Parathyroid adenoma (tissue), 2 donors: Measurements from ENCODE around the gene EVL.

ENCODE experiments used
- H2AFZ ChIP-seq: fragments of 300-600 bp; sonication (generic); one replicate; pipeline ENCODE4 v1.7.0; 2017; ENCODE audit warnings: antibody characterized with exemption, mild to moderate bottlenecking
- H3K27ac ChIP-seq: fragments of 300-600 bp; sonication (generic); one replicate; pipeline ENCODE4 v1.7.0; 2017
- H3K27me3 ChIP-seq: fragments of 300-600 bp; sonication (generic); one replicate; pipeline ENCODE4 v1.7.0; 2017; ENCODE audit warnings: low read length; ENCODE audit not compliant: control insufficient read depth, insufficient read depth
- H3K36me3 ChIP-seq: fragments of 300-600 bp; sonication (generic); one replicate; pipeline ENCODE4 v1.7.0; 2017; ENCODE audit warnings: low read length; ENCODE audit not compliant: control insufficient read depth, insufficient read depth
- H3K4me1 ChIP-seq: fragments of 300-600 bp; sonication (generic); one replicate; pipeline ENCODE4 v1.7.0; 2017; ENCODE audit warnings: control low read depth
- H3K4me2 ChIP-seq: fragments of 300-600 bp; sonication (generic); one replicate; pipeline ENCODE4 v1.7.0; 2017; ENCODE audit warnings: low read length
- H3K4me3 ChIP-seq: fragments of 300-600 bp; sonication (generic); one replicate; pipeline ENCODE4 v1.7.0; 2017; ENCODE audit warnings: low read depth, low read length
- H3K79me2 ChIP-seq: fragments of 300-600 bp; sonication (generic); one replicate; pipeline ENCODE4 v1.7.0; 2017; ENCODE audit warnings: control low read depth
- H3K9ac ChIP-seq: fragments of 300-600 bp; sonication (generic); one replicate; pipeline ENCODE4 v1.7.0; 2017; ENCODE audit warnings: mild to moderate bottlenecking
- H3K9me3 ChIP-seq: fragments of 300-600 bp; sonication (generic); one replicate; pipeline ENCODE4 v1.7.0; 2017; ENCODE audit warnings: low read length; ENCODE audit not compliant: control insufficient read depth
- TF ChIP-seq, protein P1 (sequence below): fragments of 300-600 bp; sonication (generic); IDR thresholded peaks from one replicate; pipeline ENCODE4 v1.7.0; 2017; ENCODE audit warnings: antibody characterized with exemption, mild to moderate bottlenecking
- donor health status: primary hyperparathyroidism.

EVL gene

GRCh38 chr14:100067481-100067880 lies 2.3 kb downstream of the EVL start:
- Histone ChIP-seq H3K27me3 (no peaks in the 10 kb centered on the region), H3K27ac (no peak overlapping the region), H2AFZ (no peak overlapping the region), H3K4me1 (no peaks in the 10 kb centered on the region), H3K9me3 (no peaks in the 10 kb centered on the region), H3K4me2 (no peak overlapping the region), H3K36me3 (no peaks in the 10 kb centered on the region), H3K79me2 (peaks cover 5% of the 10 kb centered on the region), H3K9ac (no peak overlapping the region), H3K4me3 (no peak overlapping the region)
- TF ChIP-seq, protein P1, sequence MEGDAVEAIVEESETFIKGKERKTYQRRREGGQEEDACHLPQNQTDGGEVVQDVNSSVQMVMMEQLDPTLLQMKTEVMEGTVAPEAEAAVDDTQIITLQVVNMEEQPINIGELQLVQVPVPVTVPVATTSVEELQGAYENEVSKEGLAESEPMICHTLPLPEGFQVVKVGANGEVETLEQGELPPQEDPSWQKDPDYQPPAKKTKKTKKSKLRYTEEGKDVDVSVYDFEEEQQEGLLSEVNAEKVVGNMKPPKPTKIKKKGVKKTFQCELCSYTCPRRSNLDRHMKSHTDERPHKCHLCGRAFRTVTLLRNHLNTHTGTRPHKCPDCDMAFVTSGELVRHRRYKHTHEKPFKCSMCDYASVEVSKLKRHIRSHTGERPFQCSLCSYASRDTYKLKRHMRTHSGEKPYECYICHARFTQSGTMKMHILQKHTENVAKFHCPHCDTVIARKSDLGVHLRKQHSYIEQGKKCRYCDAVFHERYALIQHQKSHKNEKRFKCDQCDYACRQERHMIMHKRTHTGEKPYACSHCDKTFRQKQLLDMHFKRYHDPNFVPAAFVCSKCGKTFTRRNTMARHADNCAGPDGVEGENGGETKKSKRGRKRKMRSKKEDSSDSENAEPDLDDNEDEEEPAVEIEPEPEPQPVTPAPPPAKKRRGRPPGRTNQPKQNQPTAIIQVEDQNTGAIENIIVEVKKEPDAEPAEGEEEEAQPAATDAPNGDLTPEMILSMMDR: no peak

DNA sequence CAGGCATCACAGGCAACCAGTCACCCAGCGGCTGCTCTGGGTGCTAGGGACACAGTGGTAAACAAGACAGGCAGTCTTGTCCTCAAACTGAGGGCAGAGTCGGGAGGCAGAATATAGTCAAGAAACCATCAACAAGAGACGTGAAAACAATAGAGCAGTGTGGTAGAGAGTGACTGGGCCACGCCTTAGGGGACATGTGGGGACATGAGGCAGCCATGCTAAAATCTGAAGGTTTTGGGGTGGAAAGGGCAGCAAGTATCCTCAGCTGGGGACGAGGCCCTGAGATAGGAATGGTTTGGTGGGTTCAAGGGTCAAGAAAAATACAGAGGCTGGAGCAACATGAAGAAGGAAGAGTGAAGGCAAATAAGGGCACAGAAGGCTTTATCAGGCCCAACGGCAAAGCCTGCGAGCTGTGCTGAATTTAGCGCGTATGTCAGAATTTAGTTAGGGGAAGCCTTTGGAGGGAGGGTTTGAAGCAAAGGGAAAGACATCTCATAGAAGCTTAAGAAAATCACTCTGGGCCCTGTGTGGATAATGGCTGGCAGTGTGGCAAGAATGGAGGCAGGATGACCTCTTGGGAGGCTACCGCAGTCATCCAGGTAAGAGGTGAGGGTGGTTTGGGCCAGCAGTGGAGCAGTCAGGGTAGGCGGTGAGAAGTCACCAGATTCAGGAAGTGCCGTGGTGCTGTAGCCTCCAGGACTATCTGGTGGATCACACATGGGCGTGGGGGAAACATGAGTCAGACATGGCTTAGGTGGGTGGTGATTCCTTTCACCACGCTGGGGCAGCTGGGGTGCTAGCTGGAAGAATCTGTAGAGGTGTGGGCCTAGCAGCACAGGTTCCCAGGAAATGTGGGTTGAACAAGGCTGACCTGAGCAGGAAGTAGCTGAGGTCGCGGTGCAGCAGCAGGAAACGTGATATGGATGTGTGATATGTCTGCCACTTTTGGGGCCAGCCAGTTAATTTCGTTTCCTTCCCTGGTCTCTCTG lies 3.0 kb downstream of the EVL start:
- Histone ChIP-seq H3K79me2 (peaks cover 5% of the 10 kb centered on the region), H3K27ac (no peak overlapping the region), H3K4me3 (no peak overlapping the region), H3K36me3 (no peaks in the 10 kb centered on the region), H3K9me3 (no peaks in the 10 kb centered on the region), H2AFZ (no peak overlapping the region), H3K27me3 (no peaks in the 10 kb centered on the region), H3K4me2 (no peak overlapping the region), H3K9ac (no peak overlapping the region), H3K4me1 (no peaks in the 10 kb centered on the region)
- TF ChIP-seq, protein P1: no peak

DNA sequence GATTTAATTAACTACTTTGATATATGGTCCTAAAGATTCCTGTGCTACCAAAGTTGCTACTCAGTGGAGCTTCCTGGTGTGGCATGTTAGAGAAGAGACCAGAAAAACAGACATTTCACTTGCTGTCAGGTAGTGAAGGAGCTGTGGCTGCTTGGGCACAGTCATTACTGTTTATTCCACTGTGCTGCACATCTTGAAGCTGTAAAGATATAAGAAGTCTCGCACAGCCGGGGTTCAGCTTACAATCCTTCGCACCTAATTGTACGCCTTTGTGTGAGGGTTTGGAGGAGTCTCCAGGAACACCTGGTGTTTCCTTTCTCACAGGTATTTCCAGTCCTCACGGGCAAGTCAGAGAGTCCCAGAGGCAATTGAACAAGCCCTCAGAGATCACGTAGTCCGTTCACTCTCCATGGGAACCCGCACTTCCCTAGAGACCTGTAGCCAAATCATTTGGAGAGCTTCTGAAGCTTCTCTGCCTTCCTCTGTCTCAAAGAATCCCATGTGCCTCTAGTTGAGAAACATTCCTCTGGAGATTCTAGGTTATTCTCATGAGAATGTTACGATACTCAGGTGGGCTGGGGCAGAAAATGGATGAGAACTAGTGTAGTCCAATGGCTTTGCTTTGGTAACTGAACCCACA lies 4.1 kb downstream of the EVL start:
- Histone ChIP-seq H3K27me3 (no peaks in the 10 kb centered on the region), H2AFZ (no peak overlapping the region), H3K79me2 (peaks cover 5% of the 10 kb centered on the region), H3K4me2 (no peak overlapping the region), H3K4me1 (no peaks in the 10 kb centered on the region), H3K9me3 (no peaks in the 10 kb centered on the region), H3K36me3 (no peaks in the 10 kb centered on the region), H3K4me3 (no peak overlapping the region), H3K9ac (no peak overlapping the region), H3K27ac (no peak overlapping the region)
- TF ChIP-seq, protein P1: no peak

DNA sequence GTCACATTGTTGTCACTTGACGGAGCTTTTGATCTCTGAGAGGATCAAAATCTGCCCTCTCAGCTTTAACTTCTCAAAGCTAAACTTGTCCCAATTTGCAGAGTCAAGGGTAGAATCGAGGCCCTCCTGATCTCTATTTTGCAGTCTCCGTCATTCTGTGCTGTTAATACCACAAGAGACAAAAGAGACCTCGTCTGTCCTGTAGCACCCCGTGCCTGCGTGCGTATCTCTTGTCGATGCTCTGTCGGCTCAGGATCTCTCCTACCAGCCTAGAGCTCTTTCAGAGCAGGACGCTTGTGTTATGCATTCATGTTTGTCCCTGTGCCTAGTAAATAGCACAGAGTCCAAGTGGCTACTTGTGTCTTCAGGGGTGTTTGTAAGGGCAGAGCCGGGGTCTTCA lies 5.1 kb downstream of the EVL start:
- Histone ChIP-seq H3K79me2 (peaks cover 2% of the 10 kb centered on the region), H3K4me3 (no peak overlapping the region), H3K4me1 (no peaks in the 10 kb centered on the region), H3K36me3 (no peaks in the 10 kb centered on the region), H3K9ac (no peak overlapping the region), H3K4me2 (no peak overlapping the region), H2AFZ (no peak overlapping the region), H3K9me3 (no peaks in the 10 kb centered on the region), H3K27me3 (no peaks in the 10 kb centered on the region), H3K27ac (no peak overlapping the region)
- TF ChIP-seq, protein P1: no peak
